CD4-positive, alpha-beta T cell treated with Interleukin-1 beta for 1 hour (primary cell): ENCODE data around the gene PRELID3B.

Experiments
- DNase-seq, 2 donors: peaks; one replicate each; pipeline ENCODE4 v3.0.0-alpha.2; 2020 to 2022

PRELID3B gene

GRCh38 chr20:59042151-59042795 is at the start of gene PRELID3B:
Gene PRELID3B, minus strand, starts transcription at chr20:59042786. Its CDS starts 56 bp downstream, at chr20:59042730.
- DNase-seq = peak in 1 of 2 donors; percentile 38

- DNase-seq = peak; percentile 78 to 83
These were observed 45.3 kb upstream of the PRELID3B start for GRCh38 chr20:59087829-59088433.

- no peak for DNase-seq
These were observed 44.3 kb upstream of the PRELID3B start for GRCh38 chr20:59086923-59087322.

- no peak for DNase-seq
These were observed 41.7 kb upstream of the PRELID3B start for GRCh38 chr20:59084041-59084850.

GRCh38 chr20:59082981-59083380 is 40.4 kb upstream of the PRELID3B start:
- no peak for DNase-seq

GRCh38 chr20:59082077-59082740 is 39.6 kb upstream of the PRELID3B start:
- peak in 1 of 2 donors; percentile 19 for DNase-seq

GRCh38 chr20:59081036-59081435 is 38.5 kb upstream of the PRELID3B start:
- DNase-seq = no peak

GRCh38 chr20:59078231-59078630 is 35.6 kb upstream of the PRELID3B start:
- no peak for DNase-seq

GRCh38 chr20:59077705-59078104 is 35.1 kb upstream of the PRELID3B start:
- DNase-seq = no peak

GRCh38 chr20:59075934-59076508 is 33.4 kb upstream of the PRELID3B start:
- DNase-seq = no peak

GRCh38 chr20:59074456-59074855 is 31.9 kb upstream of the PRELID3B start:
- no peak for DNase-seq

- DNase-seq = no peak
These were observed 31.0 kb upstream of the PRELID3B start for GRCh38 chr20:59073582-59073981.

- no peak for DNase-seq
These were observed 28.6 kb upstream of the PRELID3B start for GRCh38 chr20:59071216-59071615.

- no peak for DNase-seq
These were observed 26.4 kb upstream of the PRELID3B start for GRCh38 chr20:59069026-59069425.

- DNase-seq = no peak
These were observed 25.9 kb upstream of the PRELID3B start for GRCh38 chr20:59068534-59068933.

- DNase-seq = no peak
These were observed 21.7 kb upstream of the PRELID3B start for GRCh38 chr20:59064214-59064722.

- no peak for DNase-seq
These were observed 21.0 kb upstream of the PRELID3B start for GRCh38 chr20:59063358-59064213.

- DNase-seq = no peak
These were observed 19.5 kb upstream of the PRELID3B start for GRCh38 chr20:59062081-59062480.

- peak in 1 of 2 donors; percentile 49 for DNase-seq
These were observed 12.7 kb upstream of the PRELID3B start for GRCh38 chr20:59055302-59055701.

- no peak for DNase-seq
These were observed 9.1 kb upstream of the PRELID3B start for GRCh38 chr20:59051666-59052185.

GRCh38 chr20:59050437-59050836 is 7.9 kb upstream of the PRELID3B start:
- DNase-seq = no peak

GRCh38 chr20:59048681-59049030 is 6.1 kb upstream of the PRELID3B start:
- DNase-seq = no peak
